ENCODE data around the gene EPHB2. TPM values are rescaled to one million over a fixed set of nuclear protein-coding genes. Genes with fewer than 3 reads are reported as not detected.
A peak's percentile ranks its signal among the peaks of the same experiment; 100 is the strongest.
"Not testable (repeated sequence)": the region's sequence is repeated elsewhere in the genome, so short reads cannot be mapped to it uniquely, and the experiment has no call there.

The EPHB2 gene
- 2.6 and 3.8 TPM in 2 replicates for total RNA-seq (2012; rRNA removed)

GRCh38 chr1:22710701-22711049, at the start of gene EPHB2:
TSS of gene EPHB2 (plus strand) at chr1:22710839. CDS start at chr1:22710983, 144 bp downstream.
- Histone ChIP-seq H3K36me3 (ENCODE audit: insufficient read depth, low read length) (no peaks in the 10 kb centered on the region), H3K9ac (ENCODE audit: low read depth, low read length) (peak within 1 kb of the TSS; percentile 73), H3K4me2 (ENCODE audit: low read length) (peak within 1 kb of the TSS; percentile 91), H3K27me3 (ENCODE audit: control insufficient read depth, insufficient read depth, low read length) (no peaks in the 10 kb centered on the region), H3K4me3 (ENCODE audit: low read length) (peak within 1 kb of the TSS; percentile 71), H3K4me1 (ENCODE audit: control insufficient read depth, insufficient read depth, low read length) (peaks cover 16% of the 10 kb centered on the region), H3K9me3 (replicated peaks; ENCODE audit: low read length) (no peaks in the 10 kb centered on the region)

- Histone ChIP-seq H3K4me3 (ENCODE audit: low read length) (no peak overlapping the region), H3K4me2 (ENCODE audit: low read length) (no peak overlapping the region), H3K4me1 (ENCODE audit: control insufficient read depth, insufficient read depth, low read length) (no peaks in the 10 kb centered on the region), H3K9ac (ENCODE audit: low read depth, low read length) (no peak overlapping the region), H3K9me3 (replicated peaks; ENCODE audit: low read length) (no peaks in the 10 kb centered on the region), H3K27me3 (ENCODE audit: control insufficient read depth, insufficient read depth, low read length) (peaks cover 69% of the 10 kb centered on the region), H3K36me3 (ENCODE audit: insufficient read depth, low read length) (no peaks in the 10 kb centered on the region)
Observed at GRCh38 chr1:22661880-22662279, 48.8 kb upstream of the EPHB2 start.

- Histone ChIP-seq H3K4me2 (ENCODE audit: low read length) (no peak overlapping the region), H3K9ac (ENCODE audit: low read depth, low read length) (no peak overlapping the region), H3K36me3 (ENCODE audit: insufficient read depth, low read length) (no peaks in the 10 kb centered on the region), H3K4me1 (ENCODE audit: control insufficient read depth, insufficient read depth, low read length) (no peaks in the 10 kb centered on the region), H3K4me3 (ENCODE audit: low read length) (no peak overlapping the region), H3K9me3 (replicated peaks; ENCODE audit: low read length) (no peaks in the 10 kb centered on the region), H3K27me3 (ENCODE audit: control insufficient read depth, insufficient read depth, low read length) (peaks cover 69% of the 10 kb centered on the region)
Observed at GRCh38 chr1:22662318-22662717, 48.3 kb upstream of the EPHB2 start.

- H3K4me2 ChIP-seq (ENCODE audit: low read length) = no peak overlapping the region
- no peaks in the 10 kb centered on the region for H3K9me3 ChIP-seq (replicated peaks; ENCODE audit: low read length)
- no peaks in the 10 kb centered on the region for H3K36me3 ChIP-seq (ENCODE audit: insufficient read depth, low read length)
- H3K4me1 ChIP-seq (ENCODE audit: control insufficient read depth, insufficient read depth, low read length) = no peaks in the 10 kb centered on the region
- no peak overlapping the region for H3K4me3 ChIP-seq (ENCODE audit: low read length)
- no peak overlapping the region for H3K9ac ChIP-seq (ENCODE audit: low read depth, low read length)
- H3K27me3 ChIP-seq (ENCODE audit: control insufficient read depth, insufficient read depth, low read length) = peaks cover 69% of the 10 kb centered on the region
Observed at GRCh38 chr1:22662986-22663408, 47.6 kb upstream of the EPHB2 start.

DNA sequence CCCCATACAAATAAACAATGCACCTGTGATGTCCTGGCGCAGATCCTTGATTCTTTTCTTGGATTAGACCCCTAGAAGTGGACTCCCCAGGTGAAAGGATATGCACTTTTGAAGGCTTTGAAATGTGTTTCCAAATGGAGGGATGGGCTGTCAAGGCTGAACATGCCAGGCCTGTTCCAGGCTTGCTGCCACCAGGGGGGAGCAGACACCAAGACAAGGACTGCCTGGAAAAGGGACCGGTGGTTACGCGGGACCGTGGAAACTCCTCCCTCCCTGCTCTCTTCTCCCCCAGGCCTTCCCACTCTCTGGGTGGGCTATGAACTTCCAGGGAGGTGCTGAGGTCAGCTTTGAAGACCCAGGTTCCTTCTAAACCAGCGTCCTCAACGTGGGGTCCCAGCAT, 44.9 kb upstream of the EPHB2 start:
- Histone ChIP-seq H3K9me3 (replicated peaks; ENCODE audit: low read length) (no peaks in the 10 kb centered on the region), H3K4me3 (ENCODE audit: low read length) (no peak overlapping the region), H3K4me2 (ENCODE audit: low read length) (no peak overlapping the region), H3K9ac (ENCODE audit: low read depth, low read length) (no peak overlapping the region), H3K27me3 (ENCODE audit: control insufficient read depth, insufficient read depth, low read length) (peaks cover 71% of the 10 kb centered on the region), H3K36me3 (ENCODE audit: insufficient read depth, low read length) (no peaks in the 10 kb centered on the region), H3K4me1 (ENCODE audit: control insufficient read depth, insufficient read depth, low read length) (no peaks in the 10 kb centered on the region)

DNA sequence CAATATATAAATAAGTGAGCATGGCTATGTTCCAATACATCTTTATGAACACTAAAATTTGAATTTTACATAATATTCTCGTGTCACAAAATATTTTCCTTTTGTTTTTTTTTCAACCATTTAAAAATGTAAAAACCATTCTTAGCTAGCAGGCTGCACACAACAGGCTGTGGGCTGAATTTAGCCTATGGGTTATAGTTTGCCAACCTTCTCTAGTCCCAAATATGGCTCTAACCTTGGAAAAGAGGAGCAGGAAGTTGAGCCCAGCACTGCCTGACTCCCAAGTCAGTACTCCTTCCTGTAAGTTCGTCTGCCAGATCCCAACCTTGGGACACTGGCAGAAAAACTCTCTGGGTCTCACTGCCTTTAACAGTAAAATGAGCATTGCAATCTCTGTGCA, 44.2 kb upstream of the EPHB2 start:
- Histone ChIP-seq H3K4me2 (ENCODE audit: low read length) (no peak overlapping the region), H3K9me3 (replicated peaks; ENCODE audit: low read length) (no peaks in the 10 kb centered on the region), H3K36me3 (ENCODE audit: insufficient read depth, low read length) (no peaks in the 10 kb centered on the region), H3K4me3 (ENCODE audit: low read length) (no peak overlapping the region), H3K27me3 (ENCODE audit: control insufficient read depth, insufficient read depth, low read length) (peaks cover 74% of the 10 kb centered on the region), H3K4me1 (ENCODE audit: control insufficient read depth, insufficient read depth, low read length) (no peaks in the 10 kb centered on the region), H3K9ac (ENCODE audit: low read depth, low read length) (no peak overlapping the region)

GRCh38 chr1:22668840-22669239, 41.8 kb upstream of the EPHB2 start:
- not testable (repeated sequence) for H3K4me2 ChIP-seq (ENCODE audit: low read length); H3K9me3 ChIP-seq (replicated peaks; ENCODE audit: low read length); H3K4me1 ChIP-seq (ENCODE audit: control insufficient read depth, insufficient read depth, low read length); H3K4me3 ChIP-seq (ENCODE audit: low read length); H3K36me3 ChIP-seq (ENCODE audit: insufficient read depth, low read length); H3K9ac ChIP-seq (ENCODE audit: low read depth, low read length)
- peaks cover 85% of the 10 kb centered on the region for H3K27me3 ChIP-seq (ENCODE audit: control insufficient read depth, insufficient read depth, low read length)

GRCh38 chr1:22670352-22670975, 40.2 kb upstream of the EPHB2 start:
- Histone ChIP-seq H3K4me2 (ENCODE audit: low read length) (no peak overlapping the region), H3K27me3 (ENCODE audit: control insufficient read depth, insufficient read depth, low read length) (peaks cover 86% of the 10 kb centered on the region), H3K9ac (ENCODE audit: low read depth, low read length) (no peak overlapping the region), H3K36me3 (ENCODE audit: insufficient read depth, low read length) (no peaks in the 10 kb centered on the region), H3K4me3 (ENCODE audit: low read length) (no peak overlapping the region), H3K4me1 (ENCODE audit: control insufficient read depth, insufficient read depth, low read length) (no peaks in the 10 kb centered on the region), H3K9me3 (replicated peaks; ENCODE audit: low read length) (no peaks in the 10 kb centered on the region)

GRCh38 chr1:22671999-22672398, 38.6 kb upstream of the EPHB2 start:
- Histone ChIP-seq H3K9me3 (replicated peaks; ENCODE audit: low read length) (no peaks in the 10 kb centered on the region), H3K27me3 (ENCODE audit: control insufficient read depth, insufficient read depth, low read length) (peaks cover 83% of the 10 kb centered on the region), H3K4me3 (ENCODE audit: low read length) (no peak overlapping the region), H3K4me2 (ENCODE audit: low read length) (no peak overlapping the region), H3K9ac (ENCODE audit: low read depth, low read length) (no peak overlapping the region), H3K4me1 (ENCODE audit: control insufficient read depth, insufficient read depth, low read length) (no peaks in the 10 kb centered on the region), H3K36me3 (ENCODE audit: insufficient read depth, low read length) (no peaks in the 10 kb centered on the region)

- Histone ChIP-seq H3K4me1 (ENCODE audit: control insufficient read depth, insufficient read depth, low read length) (no peaks in the 10 kb centered on the region), H3K9me3 (replicated peaks; ENCODE audit: low read length) (no peaks in the 10 kb centered on the region), H3K9ac (ENCODE audit: low read depth, low read length) (no peak overlapping the region), H3K4me2 (ENCODE audit: low read length) (no peak overlapping the region), H3K27me3 (ENCODE audit: control insufficient read depth, insufficient read depth, low read length) (peaks cover 69% of the 10 kb centered on the region), H3K4me3 (ENCODE audit: low read length) (no peak overlapping the region), H3K36me3 (ENCODE audit: insufficient read depth, low read length) (no peaks in the 10 kb centered on the region)
Observed at GRCh38 chr1:22673486-22674409, 36.9 kb upstream of the EPHB2 start.

- no peaks in the 10 kb centered on the region for H3K36me3 ChIP-seq (ENCODE audit: insufficient read depth, low read length)
- peaks cover 64% of the 10 kb centered on the region for H3K27me3 ChIP-seq (ENCODE audit: control insufficient read depth, insufficient read depth, low read length)
- no peaks in the 10 kb centered on the region for H3K4me1 ChIP-seq (ENCODE audit: control insufficient read depth, insufficient read depth, low read length)
- no peak overlapping the region for H3K4me3 ChIP-seq (ENCODE audit: low read length)
- H3K9me3 ChIP-seq (replicated peaks; ENCODE audit: low read length) = no peaks in the 10 kb centered on the region
- no peak overlapping the region for H3K4me2 ChIP-seq (ENCODE audit: low read length)
- no peak overlapping the region for H3K9ac ChIP-seq (ENCODE audit: low read depth, low read length)
Observed at GRCh38 chr1:22674410-22674749, 36.3 kb upstream of the EPHB2 start.

- not testable (repeated sequence) for H3K4me2 ChIP-seq (ENCODE audit: low read length); H3K4me3 ChIP-seq (ENCODE audit: low read length); H3K4me1 ChIP-seq (ENCODE audit: control insufficient read depth, insufficient read depth, low read length); H3K9me3 ChIP-seq (replicated peaks; ENCODE audit: low read length); H3K9ac ChIP-seq (ENCODE audit: low read depth, low read length); H3K36me3 ChIP-seq (ENCODE audit: insufficient read depth, low read length)
- peaks cover 62% of the 10 kb centered on the region for H3K27me3 ChIP-seq (ENCODE audit: control insufficient read depth, insufficient read depth, low read length)
Observed at GRCh38 chr1:22676151-22676550, 34.5 kb upstream of the EPHB2 start.
